Mesodermal cell (in vitro differentiated cells): ENCODE measurements around the gene MTHFD2. TPM values are rescaled to one million over a fixed set of nuclear protein-coding genes. Genes with fewer than 3 reads are reported as not detected.

Experiments used
- H3K27ac ChIP-seq: 2 replicates; pipeline ENCODE4 v1.7.0; 2013; ENCODE audit warnings: mild to moderate bottlenecking, low read depth, low read length, moderate library complexity; ENCODE audit not compliant: severe bottlenecking
- H3K36me3 ChIP-seq: 2 replicates; pipeline ENCODE4 v1.7.1; 2013; ENCODE audit warnings: mild to moderate bottlenecking, low read length, moderate library complexity; ENCODE audit not compliant: control insufficient read depth, insufficient read depth
- H3K4me1 ChIP-seq: one replicate; pipeline ENCODE4 v1.7.1; 2013; ENCODE audit warnings: mild to moderate bottlenecking, low read length; ENCODE audit not compliant: insufficient read depth, control insufficient read depth, poor library complexity, severe bottlenecking
- H3K4me3 ChIP-seq: 2 replicates; pipeline ENCODE4 v1.7.0; 2013; ENCODE audit warnings: low read length, control low read depth, mild to moderate bottlenecking; ENCODE audit not compliant: insufficient read depth, poor library complexity, severe bottlenecking; ENCODE audit errors: extremely low read depth
- H3K9me3 ChIP-seq: 2 replicates; pipeline ENCODE4 v1.7.1; 2013; ENCODE audit warnings: mild to moderate bottlenecking, low read length, moderate library complexity; ENCODE audit not compliant: control insufficient read depth
- WGBS, 2 experiments: methylation state at CpG; one replicate each; pipeline ENCODE4 v1.1.5; 2013; ENCODE audit warnings: missing lambda C conversion rate in 2 of 2; ENCODE audit not compliant: insufficient coverage in 2 of 2; 5-methylcytosine and 5-hydroxymethylcytosine counted together
- polyA plus RNA-seq, 2 experiments: library from polyadenylated mRNA; stranded (reverse); fragments of 50-300 nt; gene quantifications; one replicate each; pipeline ENCODE4 v1.2.3, GENCODE V29; 2013

Gene MTHFD2
- 167 TPM for polyA plus RNA-seq (2013, experiment 1 of 2)
- 190 TPM for polyA plus RNA-seq (2013, experiment 2 of 2)

DNA sequence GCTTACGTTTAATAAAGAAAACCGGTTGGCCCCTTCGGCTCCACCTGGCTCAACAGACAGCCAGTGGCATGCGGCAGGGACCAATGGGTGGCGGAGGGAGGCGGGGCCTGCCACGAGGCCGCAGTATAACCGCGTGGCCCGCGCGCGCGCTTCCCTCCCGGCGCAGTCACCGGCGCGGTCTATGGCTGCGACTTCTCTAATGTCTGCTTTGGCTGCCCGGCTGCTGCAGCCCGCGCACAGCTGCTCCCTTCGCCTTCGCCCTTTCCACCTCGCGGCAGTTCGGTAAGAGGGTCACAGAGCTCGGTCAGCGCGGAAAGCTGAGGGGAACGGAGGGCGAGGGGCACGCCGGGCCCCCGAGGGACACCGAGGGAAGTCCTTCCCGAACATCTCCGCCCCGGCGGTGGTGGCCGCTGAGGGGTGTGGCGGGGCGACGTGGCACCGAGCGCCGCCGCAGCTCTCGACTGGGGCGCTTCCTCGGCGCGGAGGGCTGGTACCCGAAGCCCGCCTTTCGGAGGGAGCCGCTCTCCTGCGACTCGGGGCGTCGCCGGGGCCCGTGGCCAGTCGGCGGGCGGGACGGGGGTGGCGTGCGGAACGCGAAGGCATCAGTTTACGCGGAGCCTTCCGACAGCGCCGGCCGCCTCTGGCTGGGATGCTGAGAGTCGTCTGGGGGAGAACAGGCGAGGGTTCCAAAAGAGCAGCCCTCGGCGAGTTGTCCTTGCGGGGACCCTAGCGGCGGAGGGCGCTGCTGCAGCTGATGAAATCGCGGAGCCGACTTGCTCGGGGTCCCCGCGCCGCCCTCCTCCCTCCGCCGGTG lies at the start of gene MTHFD2:
MTHFD2 (plus strand) TSS at position 155 of the 814 bp plus-strand sequence; CDS start at position 182, 27 bp downstream.
- WGBS, 2 experiments: 0 to 1% methylated on average over 51 to 91 of the region's 96 CpGs
- Histone ChIP-seq H3K4me1 (peaks cover 8% of the 10 kb centered on the region), H3K27ac (peak within 1 kb of the TSS; percentile 100), H3K36me3 (peaks cover 28% of the 10 kb centered on the region), H3K9me3 (no peaks in the 10 kb centered on the region), H3K4me3 (peak within 1 kb of the TSS; percentile 87)

DNA sequence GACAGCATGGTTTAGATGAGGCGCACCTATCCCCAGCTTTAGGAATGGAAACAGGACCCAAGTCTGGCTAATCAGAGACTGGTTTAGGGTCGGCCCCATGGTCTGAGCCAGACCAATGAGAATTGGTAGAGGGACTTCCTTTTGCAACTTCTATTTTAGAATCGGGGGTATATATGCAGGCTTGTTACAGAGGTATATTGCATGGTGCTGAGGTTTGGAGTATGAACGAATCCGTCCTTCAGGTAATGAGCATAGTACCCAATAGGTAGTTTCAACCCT lies 49.2 kb upstream of the MTHFD2 start:
- Histone ChIP-seq H3K36me3 (peaks cover 36% of the 10 kb centered on the region), H3K9me3 (no peaks in the 10 kb centered on the region), H3K4me1 (peaks cover 5% of the 10 kb centered on the region), H3K27ac (no peak overlapping the region), H3K4me3 (no peak overlapping the region)
- WGBS, 2 experiments: 96 to 100% methylated on average over 1 to 4 of the region's 5 CpGs

DNA sequence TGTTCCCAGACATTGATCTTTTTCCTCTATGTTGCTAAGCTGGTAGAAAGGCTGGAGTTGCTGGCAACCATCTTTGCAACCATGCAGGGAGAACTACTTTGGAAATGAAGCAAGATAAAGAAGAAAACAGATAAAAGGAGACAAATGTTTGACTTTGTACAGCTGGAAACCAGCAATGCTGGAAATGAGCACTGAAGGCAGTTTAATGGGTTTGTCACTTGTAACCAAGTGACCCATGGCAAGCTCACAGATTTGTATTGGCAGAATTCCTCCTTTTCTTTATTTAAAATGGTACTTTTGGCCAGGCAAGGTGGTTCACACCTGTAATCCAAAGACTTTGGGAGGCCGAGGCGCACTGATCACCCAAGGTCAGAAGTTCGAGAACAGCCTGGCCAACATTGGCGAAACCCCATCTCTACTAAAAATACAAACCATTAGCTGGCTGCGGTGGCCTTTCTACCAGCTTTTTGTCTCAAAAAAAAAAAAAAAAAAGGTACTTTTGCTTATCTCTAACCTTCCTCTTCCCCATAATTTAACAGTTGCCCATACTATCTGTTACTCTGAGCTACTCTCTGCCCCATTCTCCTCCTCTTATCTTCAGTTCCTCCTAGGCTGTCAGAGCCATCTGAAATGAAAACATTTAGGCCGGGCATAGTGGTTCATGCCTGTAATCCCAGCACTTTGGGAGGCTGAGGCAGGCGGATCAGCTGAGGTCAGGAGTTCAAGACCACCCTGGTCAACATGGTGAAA lies 48.7 kb upstream of the MTHFD2 start:
- WGBS, 2 experiments: 88 to 93% methylated on average over 6 to 7 of the region's 7 CpGs
- no peak overlapping the region for H3K4me3 ChIP-seq

DNA sequence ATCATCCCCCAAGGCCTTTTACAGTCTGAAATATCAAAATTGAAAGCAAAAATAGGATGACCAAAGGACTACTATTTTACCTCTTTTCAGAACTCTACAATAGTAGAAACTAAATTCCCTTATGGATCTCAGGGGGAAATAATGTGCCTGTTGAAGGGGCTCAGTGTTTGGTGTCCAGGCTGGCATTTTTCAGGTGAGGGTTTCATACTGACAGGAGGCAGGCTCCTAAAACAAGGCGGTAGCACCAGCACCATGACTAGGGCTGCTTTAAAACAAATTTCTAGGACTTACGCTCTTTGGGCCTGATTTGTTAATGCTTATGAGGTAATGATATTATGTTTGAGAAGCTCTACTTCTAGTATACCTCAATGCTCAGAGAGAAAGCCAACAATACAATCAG lies 45.5 kb upstream of the MTHFD2 start:
- H3K4me1 ChIP-seq: no peaks in the 10 kb centered on the region
- H3K36me3 ChIP-seq: peaks cover 58% of the 10 kb centered on the region
- no peaks in the 10 kb centered on the region for H3K9me3 ChIP-seq
- WGBS, 2 experiments: 100% methylated on average over 1 of the region's 2 CpGs; no CpG with 5 or more reads in 1 of the 2 experiments
- no peak overlapping the region for H3K4me3 ChIP-seq
- H3K27ac ChIP-seq: no peak overlapping the region

More for the DNA sequence above, 48.7 kb upstream of the MTHFD2 start:
- Histone ChIP-seq H3K27ac (no peak overlapping the region), H3K4me1 (peaks cover 5% of the 10 kb centered on the region), H3K9me3 (no peaks in the 10 kb centered on the region), H3K36me3 (peaks cover 40% of the 10 kb centered on the region)

DNA sequence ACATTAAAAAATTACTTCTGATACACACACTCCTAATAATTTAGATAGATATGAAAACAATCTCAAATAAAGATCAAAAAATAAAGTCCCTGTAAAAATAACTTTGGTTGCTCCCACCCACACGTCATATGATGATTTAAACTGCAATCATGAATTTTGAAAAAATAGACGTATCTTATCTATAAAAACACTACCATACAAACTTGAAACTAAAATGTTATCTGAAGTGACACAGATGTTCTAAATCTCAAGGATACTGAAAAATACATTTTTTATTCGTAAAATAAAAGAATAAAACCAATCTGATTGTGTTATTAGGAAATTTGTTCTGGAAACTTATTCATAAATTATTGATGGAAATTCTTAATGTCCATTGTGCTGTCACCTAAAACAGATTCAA lies 42.6 kb upstream of the MTHFD2 start:
- H3K27ac ChIP-seq: no peak overlapping the region
- no CpG with 5 or more reads among the region's 3 CpGs for WGBS, 2 experiments
- no peaks in the 10 kb centered on the region for H3K4me1 ChIP-seq
- no peaks in the 10 kb centered on the region for H3K9me3 ChIP-seq
- peaks cover 78% of the 10 kb centered on the region for H3K36me3 ChIP-seq
- H3K4me3 ChIP-seq: no peak overlapping the region

DNA sequence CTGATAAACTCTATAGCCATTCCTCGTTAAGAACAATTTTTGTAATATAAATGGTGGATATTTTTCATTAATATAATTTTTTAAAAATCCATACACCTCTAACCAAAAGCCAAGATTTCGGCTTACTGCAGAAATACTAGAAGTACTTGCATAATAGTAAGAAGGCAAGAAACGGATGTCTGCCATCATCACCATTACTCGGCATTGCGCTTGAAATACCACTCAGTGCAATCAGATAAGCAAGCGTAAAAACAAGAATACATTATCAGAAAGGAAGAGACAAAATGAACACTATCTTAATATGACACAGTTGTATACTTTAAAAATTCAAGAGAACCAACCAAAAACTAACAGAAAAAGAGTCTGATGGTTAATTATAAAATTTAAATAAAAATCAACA lies 35.5 kb upstream of the MTHFD2 start:
- no peaks in the 10 kb centered on the region for H3K9me3 ChIP-seq
- no peak overlapping the region for H3K27ac ChIP-seq
- no peaks in the 10 kb centered on the region for H3K4me1 ChIP-seq
- no CpG with 5 or more reads among the region's 6 CpGs for WGBS, 2 experiments
- H3K4me3 ChIP-seq: no peak overlapping the region
- H3K36me3 ChIP-seq: peaks cover 85% of the 10 kb centered on the region

DNA sequence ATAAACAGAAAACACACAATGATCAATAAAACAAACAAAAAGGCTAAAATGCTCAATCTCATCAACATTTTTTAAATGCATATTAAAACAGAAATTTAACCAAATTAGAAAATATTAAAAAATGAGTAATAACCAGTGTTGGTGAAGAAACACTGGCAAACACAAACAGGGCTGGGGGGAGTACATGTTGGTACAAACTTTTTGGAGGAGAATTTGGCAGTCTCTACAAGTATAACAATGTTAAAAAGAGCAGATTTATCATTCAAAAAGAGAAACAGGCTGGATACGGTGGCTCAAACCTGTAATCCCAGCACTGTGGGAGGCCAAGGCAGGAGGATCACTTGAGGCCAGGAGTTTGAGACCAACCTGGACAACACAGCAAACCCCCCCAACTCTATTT lies 33.7 kb upstream of the MTHFD2 start:
- no peaks in the 10 kb centered on the region for H3K4me1 ChIP-seq
- H3K9me3 ChIP-seq: no peaks in the 10 kb centered on the region
- no CpG with 5 or more reads among the region's 1 CpG for WGBS, 2 experiments
- H3K4me3 ChIP-seq: no peak overlapping the region
- H3K27ac ChIP-seq: no peak overlapping the region
- H3K36me3 ChIP-seq: peaks cover 86% of the 10 kb centered on the region

DNA sequence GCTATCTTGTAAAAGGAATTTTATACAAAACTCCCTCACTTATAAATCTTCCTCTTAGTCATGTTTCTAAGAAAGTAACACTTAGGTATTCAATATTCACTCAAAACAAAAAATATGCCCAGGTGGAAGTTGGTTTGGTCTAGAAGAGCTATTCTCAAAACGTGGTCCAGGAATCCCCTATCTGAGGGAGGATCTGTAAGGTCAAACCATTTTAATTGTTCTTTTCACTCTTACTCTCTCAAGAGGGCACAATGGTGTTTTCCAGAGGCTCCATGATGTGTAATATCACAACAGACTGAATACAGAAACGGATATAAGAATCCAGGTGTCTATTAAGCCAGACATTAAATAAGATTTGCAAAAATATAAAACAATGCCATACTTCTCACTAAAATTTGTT lies 29.7 kb upstream of the MTHFD2 start:
- WGBS, 2 experiments: no CpG with 5 or more reads among the region's 2 CpGs
- Histone ChIP-seq H3K4me3 (no peak overlapping the region), H3K36me3 (peaks cover 86% of the 10 kb centered on the region)

DNA sequence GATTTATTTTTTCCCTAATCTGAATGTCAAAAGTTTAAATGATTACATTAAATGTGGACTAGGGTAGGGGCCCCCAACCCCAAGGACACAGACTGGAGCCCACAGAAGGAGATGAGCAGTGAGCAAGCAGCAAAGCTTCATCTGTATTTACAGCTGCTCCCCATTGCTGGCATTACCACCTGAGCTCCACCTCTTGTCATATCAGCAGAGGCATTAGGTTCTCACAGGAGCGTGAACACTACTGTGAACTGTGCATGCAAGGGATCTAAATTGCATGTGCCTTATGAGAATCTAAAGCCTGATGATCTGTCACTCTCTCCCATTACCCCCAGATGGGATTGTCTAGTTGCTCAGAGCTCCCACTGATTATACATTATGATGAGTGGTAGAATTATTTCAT lies 23.5 kb upstream of the MTHFD2 start:
- no peaks in the 10 kb centered on the region for H3K4me1 ChIP-seq
- no peak overlapping the region for H3K4me3 ChIP-seq
- no CpG with 5 or more reads among the region's 1 CpG for WGBS, 2 experiments
- H3K27ac ChIP-seq: no peak overlapping the region
- H3K36me3 ChIP-seq: peaks cover 57% of the 10 kb centered on the region
- H3K9me3 ChIP-seq: no peaks in the 10 kb centered on the region

More for the DNA sequence above, 29.7 kb upstream of the MTHFD2 start:
- Histone ChIP-seq H3K27ac (no peak overlapping the region), H3K4me1 (no peaks in the 10 kb centered on the region), H3K9me3 (no peaks in the 10 kb centered on the region)

DNA sequence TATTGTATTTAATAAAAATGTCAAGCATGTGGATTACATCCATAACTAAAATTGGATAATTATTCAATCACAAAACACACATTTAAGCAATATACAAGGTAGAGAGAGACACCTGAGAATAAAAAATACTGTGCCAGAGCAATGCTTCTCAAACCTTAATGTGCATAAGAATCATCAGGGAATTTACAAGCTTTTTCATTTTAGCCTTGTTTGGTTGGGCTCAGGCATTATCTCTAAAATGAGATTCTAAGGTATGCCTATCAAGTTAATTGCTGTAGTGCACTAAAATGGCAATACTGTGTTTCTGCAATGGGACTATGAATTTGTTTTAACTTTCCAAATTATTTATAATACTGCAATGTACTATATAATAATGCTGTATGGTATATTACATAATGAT lies 20.7 kb upstream of the MTHFD2 start:
- no peak overlapping the region for H3K27ac ChIP-seq

More for the DNA sequence above, 20.7 kb upstream of the MTHFD2 start:
- no peaks in the 10 kb centered on the region for H3K9me3 ChIP-seq
- peaks cover 31% of the 10 kb centered on the region for H3K36me3 ChIP-seq
- H3K4me3 ChIP-seq: peak overlapping the region; percentile 71
- H3K4me1 ChIP-seq: no peaks in the 10 kb centered on the region
